ENCODE data around the gene RLN3. TPM values are rescaled to one million over a fixed set of nuclear protein-coding genes. Genes with fewer than 3 reads are reported as not detected.
"Not testable (repeated sequence)": the region's sequence is repeated elsewhere in the genome, so short reads cannot be mapped to it uniquely, and the experiment has no call there.

Gene RLN3
- total and polyA plus RNA-seq, 2 experiments from 2014 or later, result not detected

DNA sequence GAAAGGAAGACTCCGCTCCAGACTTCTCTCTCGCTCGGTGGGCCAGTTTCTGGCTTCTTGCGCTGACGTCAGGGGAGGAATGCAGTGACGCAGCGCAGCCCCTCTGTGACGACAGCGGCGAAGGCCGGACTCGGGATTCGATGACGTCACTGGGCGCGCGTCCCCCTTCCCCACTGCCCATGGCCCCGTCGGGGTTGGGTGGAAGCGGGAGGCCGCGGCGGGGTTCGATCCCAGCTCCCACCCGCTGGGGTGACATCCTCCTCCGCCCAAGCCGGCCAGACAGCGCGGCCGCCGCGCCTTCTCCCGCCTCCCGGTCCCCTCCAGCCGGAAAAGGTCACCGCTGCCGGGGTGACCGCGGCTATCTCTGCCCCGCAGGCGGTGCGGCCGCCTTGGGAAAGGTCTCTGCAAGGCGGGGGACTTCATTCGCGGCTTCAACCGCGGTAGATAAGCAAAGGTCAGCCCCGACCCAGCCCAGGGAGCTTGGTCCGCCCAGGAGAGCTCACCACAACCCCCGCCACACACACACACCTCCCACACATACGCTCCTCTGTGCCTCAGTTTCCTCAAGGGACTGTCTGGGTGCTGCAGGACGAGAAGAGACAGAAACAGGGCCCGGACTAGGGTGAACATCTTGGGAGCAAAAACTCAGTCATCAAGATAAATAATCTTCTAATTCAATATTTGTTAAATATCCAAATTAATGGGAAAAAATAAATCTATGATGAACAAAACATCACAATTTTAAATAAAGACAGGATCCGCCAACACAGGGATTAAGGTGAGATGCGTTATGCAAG is 21.0 kb upstream of the RLN3 start:
- DNase-seq, result no peak
- Histone ChIP-seq H4K20me1 (ENCODE audit: insufficient read depth) (no peaks in the 10 kb centered on the region), H3K9me2 (ENCODE audit: insufficient read depth) (no peaks in the 10 kb centered on the region), H2AFZ (peak overlapping the region; percentile 85), H3K27ac (peak overlapping the region; percentile 94), H3K9me3 (ENCODE audit: low read depth) (no peaks in the 10 kb centered on the region), H3K9ac (peak overlapping the region; percentile 99), H3K4me3 (peak overlapping the region; percentile 81), H3K79me2 (ENCODE audit: insufficient read depth) (0 out of 2 replicates have a peak, but pooled peaks cover 5% of the 10 kb centered on the region), H3K36me3 (ENCODE audit: low read depth) (no peaks in the 10 kb centered on the region), H3F3A (ENCODE audit: insufficient read depth) (peaks cover 21% of the 10 kb centered on the region), H3K4me1 (ENCODE audit: insufficient read depth) (peaks cover 15% of the 10 kb centered on the region; the same call in 1 of the 2 replicates), H3K4me2 (ENCODE audit: unreplicated experiment) (peak overlapping the region; percentile 89), H3K27me3 (replicated peaks; ENCODE audit: insufficient read depth) (no peaks in the 10 kb centered on the region)
- TF ChIP-seq EZH2 (IDR thresholded peaks at IDR 0.05; ENCODE audit: insufficient read depth, poor library complexity, severe bottlenecking), result no peak
- no peak for TF ChIP-seq EZH2phosphoT487 (IDR thresholded peaks at IDR 0.05; ENCODE audit: insufficient read depth, low read depth)
- in situ Hi-C loops (cut with MboI), result no loop called here
- WGBS, 2 experiments (ENCODE audit: low coverage in 1 of 2, low lambda C conversion rate in 2 of 2, missing lambda C conversion rate in 2 of 2), result 4 to 6% methylated on average over 38 to 47 of the region's 56 CpGs

DNA sequence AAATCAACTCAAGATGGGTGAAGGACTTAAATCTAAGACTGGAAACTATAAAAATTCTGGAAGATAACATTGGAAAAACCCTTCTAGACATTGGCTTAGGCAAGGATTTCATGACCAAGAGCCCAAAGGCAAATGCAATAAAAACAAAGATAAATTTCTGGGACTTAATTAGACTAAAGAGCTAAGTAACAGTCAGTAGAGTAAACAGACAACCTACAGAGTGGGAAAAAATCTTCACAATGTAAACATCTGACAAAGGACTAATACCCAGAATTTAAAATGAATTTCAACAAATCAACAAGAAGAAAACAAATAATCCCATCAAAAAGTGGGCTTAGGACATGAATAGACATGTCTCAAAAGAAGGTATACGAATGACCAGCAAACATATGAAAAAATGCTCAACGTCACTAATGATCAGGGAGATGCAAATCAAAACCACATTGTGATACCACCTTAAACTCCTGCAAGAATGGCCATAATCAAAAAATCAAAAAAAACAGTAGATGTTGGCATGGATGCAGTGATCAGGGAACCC is 15.5 kb upstream of the RLN3 start:
- H3K4me3 ChIP-seq, result no peak overlapping the region
- H3K9me3 ChIP-seq (ENCODE audit: low read depth), result no peaks in the 10 kb centered on the region
- no peak overlapping the region for H3K27ac ChIP-seq
- no peaks in the 10 kb centered on the region for H3K27me3 ChIP-seq (replicated peaks; ENCODE audit: insufficient read depth)
- no peak for TF ChIP-seq EZH2phosphoT487 (IDR thresholded peaks at IDR 0.05; ENCODE audit: insufficient read depth, low read depth)
- no peak for TF ChIP-seq EZH2 (IDR thresholded peaks at IDR 0.05; ENCODE audit: insufficient read depth, poor library complexity, severe bottlenecking)
- in situ Hi-C loops (cut with MboI), result no loop called here
- H3F3A ChIP-seq (ENCODE audit: insufficient read depth), result no peaks in the 10 kb centered on the region
- H4K20me1 ChIP-seq (ENCODE audit: insufficient read depth), result no peaks in the 10 kb centered on the region
- no peaks in the 10 kb centered on the region for H3K4me1 ChIP-seq (ENCODE audit: insufficient read depth)
- WGBS, 2 experiments (ENCODE audit: low coverage in 1 of 2, low lambda C conversion rate in 2 of 2, missing lambda C conversion rate in 2 of 2), result 27 to 30% methylated on average over 2 of the region's 2 CpGs
- H3K9me2 ChIP-seq (ENCODE audit: insufficient read depth), result no peaks in the 10 kb centered on the region
- no peak for DNase-seq
- H3K36me3 ChIP-seq (ENCODE audit: low read depth), result no peaks in the 10 kb centered on the region
- H3K9ac ChIP-seq, result no peak overlapping the region
- H3K4me2 ChIP-seq (ENCODE audit: unreplicated experiment), result no peak overlapping the region
- H2AFZ ChIP-seq, result no peak overlapping the region
- no peaks in the 10 kb centered on the region for H3K79me2 ChIP-seq (ENCODE audit: insufficient read depth)

DNA sequence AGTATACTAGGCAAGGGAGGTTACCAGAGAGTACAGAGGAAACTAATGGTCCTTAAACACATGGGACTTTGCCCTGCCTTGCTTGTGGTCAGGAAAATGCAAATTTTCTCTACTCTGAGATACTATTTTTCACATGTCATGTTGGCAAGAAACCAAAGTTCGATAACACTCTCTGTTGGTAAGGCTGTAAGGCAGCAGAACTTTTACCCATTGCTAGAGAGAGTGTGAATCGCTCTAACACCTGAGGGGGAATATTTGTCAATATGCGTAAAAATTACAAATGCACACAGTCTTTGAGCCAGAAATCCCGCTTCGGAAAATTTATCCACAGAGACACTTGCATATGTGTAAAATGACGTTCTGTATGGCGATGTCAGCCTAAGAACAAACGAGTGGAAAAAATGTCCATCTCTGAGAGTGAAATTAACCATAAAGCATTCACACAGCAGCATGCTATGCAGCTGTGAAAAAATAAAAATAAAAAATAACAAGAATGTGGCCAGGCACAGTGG is 12.4 kb upstream of the RLN3 start:
- Histone ChIP-seq H2AFZ (no peak overlapping the region), H3K27me3 (replicated peaks; ENCODE audit: insufficient read depth) (no peaks in the 10 kb centered on the region), H3K36me3 (ENCODE audit: low read depth) (no peaks in the 10 kb centered on the region), H4K20me1 (ENCODE audit: insufficient read depth) (no peaks in the 10 kb centered on the region), H3K9me2 (ENCODE audit: insufficient read depth) (no peaks in the 10 kb centered on the region), H3K4me1 (ENCODE audit: insufficient read depth) (no peaks in the 10 kb centered on the region), H3K9ac (no peak overlapping the region), H3F3A (ENCODE audit: insufficient read depth) (no peaks in the 10 kb centered on the region), H3K4me3 (no peak overlapping the region), H3K79me2 (ENCODE audit: insufficient read depth) (no peaks in the 10 kb centered on the region), H3K27ac (no peak overlapping the region), H3K4me2 (ENCODE audit: unreplicated experiment) (no peak overlapping the region), H3K9me3 (ENCODE audit: low read depth) (no peaks in the 10 kb centered on the region)
- no peak for TF ChIP-seq EZH2 (IDR thresholded peaks at IDR 0.05; ENCODE audit: insufficient read depth, poor library complexity, severe bottlenecking)
- no peak for TF ChIP-seq EZH2phosphoT487 (IDR thresholded peaks at IDR 0.05; ENCODE audit: insufficient read depth, low read depth)
- DNase-seq, result no peak
- WGBS, 2 experiments (ENCODE audit: low coverage in 1 of 2, low lambda C conversion rate in 2 of 2, missing lambda C conversion rate in 2 of 2), result 71 to 74% methylated on average over 8 of the region's 8 CpGs
- in situ Hi-C loops (cut with MboI), result no loop called here

GRCh38 chr19:14019100-14019499 is 8.8 kb upstream of the RLN3 start:
- no peak overlapping the region for H3K27ac ChIP-seq
- H3K9me2 ChIP-seq (ENCODE audit: insufficient read depth), result no peaks in the 10 kb centered on the region
- H3K4me2 ChIP-seq (ENCODE audit: unreplicated experiment), result no peak overlapping the region
- H3K36me3 ChIP-seq (ENCODE audit: low read depth), result no peaks in the 10 kb centered on the region
- H2AFZ ChIP-seq, result no peak overlapping the region
- in situ Hi-C loops (cut with MboI), result no loop called here
- no peaks in the 10 kb centered on the region for H3K9me3 ChIP-seq (ENCODE audit: low read depth)
- H3K79me2 ChIP-seq (ENCODE audit: insufficient read depth), result no peaks in the 10 kb centered on the region
- H3K4me1 ChIP-seq (ENCODE audit: insufficient read depth), result peaks cover 3% of the 10 kb centered on the region; the same call in 1 of the 2 replicates
- H3K27me3 ChIP-seq (replicated peaks; ENCODE audit: insufficient read depth), result no peaks in the 10 kb centered on the region
- H4K20me1 ChIP-seq (ENCODE audit: insufficient read depth), result no peaks in the 10 kb centered on the region
- no peaks in the 10 kb centered on the region for H3F3A ChIP-seq (ENCODE audit: insufficient read depth)
- no peak for DNase-seq
- H3K9ac ChIP-seq, result no peak overlapping the region
- TF ChIP-seq EZH2 (IDR thresholded peaks at IDR 0.05; ENCODE audit: insufficient read depth, poor library complexity, severe bottlenecking) (no peak), EZH2phosphoT487 (IDR thresholded peaks at IDR 0.05; ENCODE audit: insufficient read depth, low read depth) (no peak)
- 58 to 60% methylated on average over 6 of the region's 6 CpGs for WGBS, 2 experiments (ENCODE audit: low coverage in 1 of 2, low lambda C conversion rate in 2 of 2, missing lambda C conversion rate in 2 of 2)
- H3K4me3 ChIP-seq, result no peak overlapping the region

DNA sequence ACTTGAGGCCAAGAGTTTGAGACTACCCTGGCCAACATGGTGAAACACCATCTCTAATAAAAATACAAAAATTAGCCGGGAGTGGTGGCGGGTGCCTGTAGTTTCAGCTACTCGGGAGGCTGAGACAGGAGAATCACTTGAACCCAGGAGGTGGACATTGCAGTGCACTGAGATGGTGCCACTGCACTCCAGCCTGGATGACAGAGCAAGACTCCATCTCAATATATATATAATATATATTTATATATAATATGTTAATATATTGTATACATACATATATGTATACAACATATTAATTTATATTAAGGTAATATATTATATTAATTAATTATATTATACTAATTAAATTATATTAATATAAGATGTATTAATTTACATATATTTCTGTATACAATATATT is 8.2 kb upstream of the RLN3 start:
- H3K9ac ChIP-seq; H3K79me2 ChIP-seq (ENCODE audit: insufficient read depth); H3K36me3 ChIP-seq (ENCODE audit: low read depth); H3K4me3 ChIP-seq; H2AFZ ChIP-seq; H3K9me2 ChIP-seq (ENCODE audit: insufficient read depth); H3F3A ChIP-seq (ENCODE audit: insufficient read depth); H3K27ac ChIP-seq; H3K4me2 ChIP-seq (ENCODE audit: unreplicated experiment); in situ Hi-C loops (cut with MboI); H3K4me1 ChIP-seq (ENCODE audit: insufficient read depth); DNase-seq; H3K27me3 ChIP-seq (replicated peaks; ENCODE audit: insufficient read depth); H3K9me3 ChIP-seq (ENCODE audit: low read depth); H4K20me1 ChIP-seq (ENCODE audit: insufficient read depth): not testable (repeated sequence)
- 59 to 61% methylated on average over 3 of the region's 3 CpGs for WGBS, 2 experiments (ENCODE audit: low coverage in 1 of 2, low lambda C conversion rate in 2 of 2, missing lambda C conversion rate in 2 of 2)
